ENCODE data around the gene CREB5. TPM values are rescaled to one million over a fixed set of nuclear protein-coding genes. Genes with fewer than 3 reads are reported as not detected.

CREB5 gene
- total RNA-seq, 3 donors from 2014 or later, result 17.3 to 19.7 (median 18.0) TPM

DNA sequence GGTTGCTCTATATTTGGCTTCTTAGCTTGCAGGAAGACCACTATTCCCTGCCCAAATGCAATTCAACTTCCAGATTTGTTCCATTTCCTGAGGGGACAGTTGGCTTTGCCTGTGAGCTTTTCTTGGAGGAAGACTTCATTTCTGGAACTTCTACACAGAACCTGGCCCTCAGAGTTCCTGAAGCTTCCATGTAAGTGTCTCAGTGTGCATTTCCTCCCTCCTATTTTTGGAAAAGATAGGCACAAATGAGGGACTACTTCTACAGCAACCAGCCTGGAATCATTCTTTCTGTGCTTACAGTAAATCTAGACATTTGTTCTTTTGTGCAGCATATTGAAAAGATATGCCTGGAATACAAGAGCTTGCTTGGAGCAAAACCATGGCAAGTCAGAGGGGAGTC, 164.3 kb downstream of the CREB5 start:
- Histone ChIP-seq H3K36me3 (no peaks in the 10 kb centered on the region), H3K4me1 (peaks cover 0 to 7% of the 10 kb centered on the region in 2 donors), H3K4me3 (no peak overlapping the region), H3K27ac (no peak overlapping the region), H3K9me3 (no peaks in the 10 kb centered on the region), H3K27me3 (peaks cover 0 to 10% of the 10 kb centered on the region in 2 donors)
- TF ChIP-seq POLR2A (IDR thresholded peaks at IDR 0.05) (no peak), POLR2AphosphoS5 (IDR thresholded peaks at IDR 0.05) (no peak)
- TF ChIP-seq, protein P1, sequence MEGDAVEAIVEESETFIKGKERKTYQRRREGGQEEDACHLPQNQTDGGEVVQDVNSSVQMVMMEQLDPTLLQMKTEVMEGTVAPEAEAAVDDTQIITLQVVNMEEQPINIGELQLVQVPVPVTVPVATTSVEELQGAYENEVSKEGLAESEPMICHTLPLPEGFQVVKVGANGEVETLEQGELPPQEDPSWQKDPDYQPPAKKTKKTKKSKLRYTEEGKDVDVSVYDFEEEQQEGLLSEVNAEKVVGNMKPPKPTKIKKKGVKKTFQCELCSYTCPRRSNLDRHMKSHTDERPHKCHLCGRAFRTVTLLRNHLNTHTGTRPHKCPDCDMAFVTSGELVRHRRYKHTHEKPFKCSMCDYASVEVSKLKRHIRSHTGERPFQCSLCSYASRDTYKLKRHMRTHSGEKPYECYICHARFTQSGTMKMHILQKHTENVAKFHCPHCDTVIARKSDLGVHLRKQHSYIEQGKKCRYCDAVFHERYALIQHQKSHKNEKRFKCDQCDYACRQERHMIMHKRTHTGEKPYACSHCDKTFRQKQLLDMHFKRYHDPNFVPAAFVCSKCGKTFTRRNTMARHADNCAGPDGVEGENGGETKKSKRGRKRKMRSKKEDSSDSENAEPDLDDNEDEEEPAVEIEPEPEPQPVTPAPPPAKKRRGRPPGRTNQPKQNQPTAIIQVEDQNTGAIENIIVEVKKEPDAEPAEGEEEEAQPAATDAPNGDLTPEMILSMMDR (IDR thresholded peaks at IDR 0.05), result no peak
- no peak for DNase-seq (ENCODE audit: low spot score in 2 of 2)
- intact Hi-C loops (cut with DNase I; ENCODE audit: low total_unique reads), result no loop called here

DNA sequence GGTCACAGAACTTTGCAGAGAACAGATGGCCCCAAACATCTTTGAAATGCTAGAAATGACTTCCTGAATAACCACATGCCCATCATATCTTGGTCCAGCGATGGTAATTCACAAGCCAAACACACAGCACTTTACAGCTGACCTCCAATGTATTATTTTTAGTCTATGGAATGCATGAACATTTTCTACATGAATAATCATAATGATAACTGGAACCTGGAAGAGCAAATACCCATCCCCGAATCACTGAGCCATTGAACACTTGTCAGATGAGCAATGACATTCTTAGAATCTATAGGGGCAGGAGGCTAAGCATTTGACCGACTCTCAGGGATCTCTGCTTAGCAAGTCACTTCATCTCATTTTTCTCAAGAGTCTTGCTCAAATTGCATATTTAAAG, 167.3 kb downstream of the CREB5 start:
- no peak overlapping the region for H3K27ac ChIP-seq
- H3K4me3 ChIP-seq, result no peak overlapping the region
- TF ChIP-seq POLR2AphosphoS5 (IDR thresholded peaks at IDR 0.05) (no peak), POLR2A (IDR thresholded peaks at IDR 0.05) (no peak)
- TF ChIP-seq, protein P1 (IDR thresholded peaks at IDR 0.05), result no peak
- no peaks in the 10 kb centered on the region for H3K9me3 ChIP-seq
- intact Hi-C loops (cut with DNase I; ENCODE audit: low total_unique reads), result no loop called here
- H3K27me3 ChIP-seq, result peaks cover 0 to 18% of the 10 kb centered on the region in 2 donors
- no peak for DNase-seq (ENCODE audit: low spot score in 2 of 2)
- H3K36me3 ChIP-seq, result no peaks in the 10 kb centered on the region
- no peaks in the 10 kb centered on the region for H3K4me1 ChIP-seq

DNA sequence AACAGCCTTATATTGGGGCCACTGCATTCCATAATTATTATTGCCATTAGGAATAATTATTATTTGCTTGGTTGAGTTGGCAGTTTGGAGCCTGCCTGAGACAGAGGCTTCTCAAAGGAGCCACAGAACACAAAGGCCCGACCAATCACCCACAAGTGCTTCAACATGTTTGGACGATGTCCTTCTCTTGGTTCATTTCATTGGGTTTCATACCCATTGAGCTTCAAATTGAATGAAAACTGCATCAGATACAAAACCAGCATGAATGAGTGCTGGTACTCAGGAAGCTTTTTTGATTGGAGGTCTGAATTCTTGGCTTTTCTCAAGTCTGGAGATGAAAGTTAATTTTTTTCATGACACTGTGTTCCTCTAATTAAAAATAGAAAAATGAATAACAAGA, 168.3 kb downstream of the CREB5 start:
- DNase-seq (ENCODE audit: low spot score in 2 of 2), result no peak
- Histone ChIP-seq H3K27ac (no peak overlapping the region), H3K4me3 (no peak overlapping the region), H3K36me3 (no peaks in the 10 kb centered on the region), H3K4me1 (no peaks in the 10 kb centered on the region), H3K9me3 (no peaks in the 10 kb centered on the region), H3K27me3 (peaks cover 0 to 15% of the 10 kb centered on the region in 2 donors)
- intact Hi-C loops (cut with DNase I; ENCODE audit: low total_unique reads), result loop anchor here (5.0 kb wide), 1 partner anchor 263 kb away; no protein-coding TSS in a partner anchor
- TF ChIP-seq POLR2AphosphoS5 (IDR thresholded peaks at IDR 0.05) (no peak), POLR2A (IDR thresholded peaks at IDR 0.05) (no peak)
- TF ChIP-seq, protein P1 (IDR thresholded peaks at IDR 0.05), result no peak

DNA sequence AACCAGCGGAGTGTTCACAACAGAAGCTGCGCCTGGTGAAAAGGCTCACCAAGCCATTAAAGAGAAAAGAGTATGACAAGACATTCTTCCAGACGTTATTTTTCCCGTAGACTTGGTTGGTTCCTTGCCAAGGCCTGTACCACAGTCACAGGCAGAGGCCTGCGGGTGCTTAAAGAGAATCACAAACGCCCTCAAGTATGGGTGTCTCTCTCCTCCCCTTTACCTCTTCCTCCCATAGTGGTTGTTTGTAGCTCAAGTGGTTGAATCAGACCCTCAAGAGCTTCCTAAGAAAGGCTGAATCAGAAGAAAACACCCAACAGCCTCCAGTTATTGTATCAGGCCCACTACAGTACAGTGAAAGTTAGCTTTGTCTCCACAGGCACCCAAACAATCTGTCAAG, 169.0 kb downstream of the CREB5 start:
- Histone ChIP-seq H3K27ac (no peak overlapping the region), H3K9me3 (no peaks in the 10 kb centered on the region), H3K27me3 (peaks cover 0 to 12% of the 10 kb centered on the region in 2 donors), H3K4me1 (no peaks in the 10 kb centered on the region), H3K4me3 (no peak overlapping the region), H3K36me3 (no peaks in the 10 kb centered on the region)
- DNase-seq (ENCODE audit: low spot score in 2 of 2), result no peak
- no peak for TF ChIP-seq POLR2A (IDR thresholded peaks at IDR 0.05)
- TF ChIP-seq POLR2AphosphoS5 (IDR thresholded peaks at IDR 0.05), result no peak
- TF ChIP-seq, protein P1 (IDR thresholded peaks at IDR 0.05), result no peak
- intact Hi-C loops (cut with DNase I; ENCODE audit: low total_unique reads), result loop anchor here (5.0 kb wide), 1 partner anchor 264 kb away; no protein-coding TSS in a partner anchor

DNA sequence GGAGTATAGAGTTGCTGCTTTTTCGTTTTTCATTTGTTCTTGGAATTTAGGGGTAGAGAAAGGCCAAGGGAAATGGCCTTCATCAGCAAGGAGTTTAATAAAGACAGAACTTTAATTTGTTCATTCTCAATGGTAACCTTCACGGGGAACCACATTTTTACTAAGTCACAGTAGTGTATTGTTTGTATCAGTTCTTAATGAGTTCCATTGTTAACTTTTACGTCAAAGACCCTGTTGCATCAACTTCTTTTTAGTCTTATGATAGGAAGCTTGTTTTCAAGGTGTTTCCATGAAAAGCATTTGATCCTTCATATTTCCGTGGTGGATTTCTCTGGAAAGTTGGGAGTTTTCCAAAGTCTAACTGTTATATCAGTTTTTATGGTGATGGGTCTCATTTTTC, 169.9 kb downstream of the CREB5 start:
- intact Hi-C loops (cut with DNase I; ENCODE audit: low total_unique reads), result loop anchor here (5.0 kb wide), 1 partner anchor 265 kb away; no protein-coding TSS in a partner anchor
- Histone ChIP-seq H3K36me3 (no peaks in the 10 kb centered on the region), H3K4me1 (peaks cover 0 to 7% of the 10 kb centered on the region in 2 donors), H3K27ac (no peak overlapping the region), H3K9me3 (no peaks in the 10 kb centered on the region), H3K27me3 (peaks cover 0 to 12% of the 10 kb centered on the region in 2 donors), H3K4me3 (no peak overlapping the region)
- no peak for DNase-seq (ENCODE audit: low spot score in 2 of 2)
- TF ChIP-seq POLR2A (IDR thresholded peaks at IDR 0.05), result no peak
- TF ChIP-seq, protein P1 (IDR thresholded peaks at IDR 0.05), result no peak
- TF ChIP-seq POLR2AphosphoS5 (IDR thresholded peaks at IDR 0.05), result no peak

All from breast epithelium (tissue), 4 donors.